HepG2 (cell line): ENCODE results near the gene CMPK2. TPM values are rescaled to one million over a fixed set of nuclear protein-coding genes. Genes with fewer than 3 reads are reported as not detected.

Experiments used
- ATAC-seq: fragments of 200-7000 bp; cut with Tn5 transposase; 3 replicates; pipeline ENCODE4 v1.9.1; 2020; ENCODE audit warnings: mild to moderate bottlenecking, moderate library complexity
- BruUV-seq: library from RNA; stranded (reverse); fragments of 400-500 nt; replicated peaks from 2 replicates; lab custom pipeline; 2021; lab: Mats Ljungman, UMichigan
- CTCF ChIA-PET: fragments of 300-600 bp; formaldehyde crosslinking; extraction: SDS; loops from one replicate; lab custom pipeline; 2021; ENCODE audit warnings: low total read pairs, inconsistent platforms, low intra/inter-chr PET ratio; lab: Yijun Ruan, JAX
- POLR2A ChIA-PET: fragments of 350-600 bp; sonication (Branson Sonifier 250); formaldehyde crosslinking; loops from one replicate; lab custom pipeline; 2020; ENCODE audit warnings: antibody characterized with exemption, inconsistent platforms; lab: Yijun Ruan, JAX
- DNase-seq: peaks from one replicate; pipeline ENCODE4 v3.0.0-alpha.2; 2015; ENCODE audit warnings: low spot score
- FAIRE-seq: peaks from 3 replicates; lab custom pipeline; 2011; peaks lifted over from hg19 to GRCh38; lab: Jason Lieb, UNC
- H2AFZ ChIP-seq: one replicate; pipeline ENCODE4 v1.6.1; 2011; ENCODE audit warnings: low read length, inconsistent platforms
- H3K27ac ChIP-seq: fragments of 300-600 bp; 3 replicates; pipeline ENCODE4 v1.8.0; 2011; ENCODE audit warnings: mixed run types, mild to moderate bottlenecking, mixed read lengths, low read length, inconsistent platforms; ENCODE audit not compliant: insufficient read depth; ENCODE audit errors: extremely low read length
- H3K27me3 ChIP-seq, 2 experiments: fragments of 200-600 bp in 1 of 2; 2 replicates in 1 of 2; 3 replicates in 1 of 2; pipeline versions ENCODE4 v1.6.0 to v1.8.0; 2011; ENCODE audit warnings: low read length in 2 of 2, mild to moderate bottlenecking in 2 of 2, moderate library complexity in 2 of 2, inconsistent platforms in 1 of 2; ENCODE audit not compliant: insufficient read depth in 2 of 2, control insufficient read depth in 1 of 2
- H3K36me3 ChIP-seq, 2 experiments: fragments of 200-600 bp in 1 of 2; replicated peaks in 1 of 2; 2 replicates in 1 of 2; 3 replicates in 1 of 2; pipeline versions ENCODE4 v1.5.1 to v1.8.0; 2011; ENCODE audit warnings: low read length in 2 of 2, inconsistent platforms in 1 of 2; ENCODE audit not compliant: insufficient read depth in 2 of 2, control insufficient read depth in 1 of 2
- H3K4me1 ChIP-seq: 2 replicates; pipeline ENCODE4 v1.5.1; 2012; ENCODE audit warnings: low read length, inconsistent platforms; ENCODE audit not compliant: insufficient read depth
- H3K4me2 ChIP-seq: 2 replicates; pipeline ENCODE4 v1.6.0; 2011; ENCODE audit warnings: low read depth, low read length, inconsistent platforms
- H3K4me3 ChIP-seq, 3 experiments: fragments of 200-600 bp in 1 of 3; sonication (generic), shearing (Covaris generic) in 1 of 3; replicated peaks in 1 of 3; 2 replicates each; pipeline ENCODE4 v1.5.1; 2011 to 2016; ENCODE audit warnings: low read length in 3 of 3, inconsistent platforms in 2 of 3, low read depth in 2 of 3, mild to moderate bottlenecking in 2 of 3, control low read depth in 1 of 3, mixed read lengths in 1 of 3; ENCODE audit not compliant: insufficient read depth in 1 of 3
- H3K79me2 ChIP-seq: one replicate; pipeline ENCODE4 v1.6.1; 2011; ENCODE audit warnings: low read length, inconsistent platforms; ENCODE audit not compliant: insufficient read depth
- H3K9ac ChIP-seq: 2 replicates; pipeline ENCODE4 v1.6.0; 2011; ENCODE audit warnings: mild to moderate bottlenecking, low read depth, low read length, inconsistent platforms; ENCODE audit not compliant: insufficient read depth
- H3K9me3 ChIP-seq: 2 replicates; pipeline ENCODE4 v1.5.1; 2012; ENCODE audit warnings: mild to moderate bottlenecking, low read length
- H4K20me1 ChIP-seq: 2 replicates; pipeline ENCODE4 v1.6.0; 2011; ENCODE audit warnings: inconsistent platforms, mild to moderate bottlenecking, low read length, moderate library complexity; ENCODE audit not compliant: insufficient read depth
- FOXA1 ChIP-seq, 2 experiments: fragments of 450-650 bp in 1 of 2; sonication (generic) in 1 of 2; formaldehyde crosslinking in 1 of 2; IDR thresholded peaks; 2 replicates each; pipeline versions ENCODE4 v1.4.0 to v1.6.1; 2016 to 2020; ENCODE audit warnings: missing genetic modification reagents in 1 of 2
- MTF2 ChIP-seq: sonication (generic); formaldehyde crosslinking; IDR thresholded peaks from 2 replicates; pipeline ENCODE4 v1.5.0; 2020; ENCODE audit warnings: missing genetic modification reagents, borderline replicate concordance
- RARG ChIP-seq: sonication (generic); formaldehyde crosslinking; IDR thresholded peaks from 2 replicates; pipeline ENCODE4 v1.4.0; 2020; ENCODE audit warnings: low read depth, mild to moderate bottlenecking, missing genetic modification reagents
- SRF ChIP-seq: IDR thresholded peaks from 2 replicates; pipeline ENCODE4 v1.6.1; 2011; ENCODE audit warnings: mild to moderate bottlenecking, low read depth, low read length, moderate library complexity
- TCF7L2 ChIP-seq: IDR thresholded peaks from 2 replicates; pipeline ENCODE4 v1.6.1; 2011; ENCODE audit warnings: mild to moderate bottlenecking, low read depth, low read length, moderate library complexity
- ZC3H13 ChIP-seq: sonication (generic); formaldehyde crosslinking; IDR thresholded peaks from 2 replicates; pipeline ENCODE4 v1.8.1; 2023; ENCODE audit warnings: mild to moderate bottlenecking, missing genetic modification reagents, moderate library complexity
- ZNF292 ChIP-seq: sonication (generic); formaldehyde crosslinking; IDR thresholded peaks from 2 replicates; pipeline ENCODE4 v1.8.1; 2022; ENCODE audit warnings: mild to moderate bottlenecking, low read depth, missing genetic modification reagents, borderline replicate concordance
- ZNF510 ChIP-seq: sonication (generic); formaldehyde crosslinking; IDR thresholded peaks from 2 replicates; pipeline ENCODE4 v1.4.0; 2020; ENCODE audit warnings: low read depth, mild to moderate bottlenecking, missing genetic modification reagents
- ZNF530 ChIP-seq: sonication (generic); formaldehyde crosslinking; IDR thresholded peaks from 2 replicates; pipeline ENCODE4 v1.5.0; 2020; ENCODE audit warnings: low read depth, mild to moderate bottlenecking, missing genetic modification reagents
- ZNF709 ChIP-seq: sonication (generic); formaldehyde crosslinking; IDR thresholded peaks from 2 replicates; pipeline ENCODE4 v1.5.0; 2020; ENCODE audit warnings: mild to moderate bottlenecking, missing genetic modification reagents
- ZSCAN31 ChIP-seq: sonication (generic); formaldehyde crosslinking; IDR thresholded peaks from 2 replicates; pipeline ENCODE4 v1.5.0; 2020; ENCODE audit warnings: low read depth, mild to moderate bottlenecking, missing genetic modification reagents
- whole genome bisulfite sequencing: methylation state at CpG from one replicate; pipeline ENCODE4 v1.1.6; 2017; ENCODE audit warnings: low lambda C conversion rate; 5-methylcytosine and 5-hydroxymethylcytosine counted together
- in situ Hi-C: cut with HindIII; loops from 2 replicates; pipeline ENCODE4 v1.10.0; 2017; ENCODE audit warnings: low pct_unique_long_range_greater_than_20kb; ENCODE audit not compliant: extremely low pct_ligation_motif_present
- intact Hi-C: fragments of 100-400 bp; cut with micrococcal nuclease; formaldehyde crosslinking; loops from one replicate; pipeline ENCODE4 v1.10.0; 2022; ENCODE audit not compliant: unreplicated experiment
- polyA plus RNA-seq, 8 experiments: library from polyadenylated mRNA; depleted of rRNA in 3 of 8; stranded (reverse) in 7 of 8; unstranded in 1 of 8; fragments of >200 nt; fragmentation: Illumina TruSeq in 4 of 8; extraction: Trizol in 4 of 8; gene quantifications; 2 replicates each; pipeline versions ENCODE4 v1.2.1 to v1.2.3, GENCODE V29; 2011 to 2016; ENCODE audit warnings: low read depth in 4 of 8, missing spikeins in 1 of 8, mixed read lengths in 1 of 8; ENCODE audit not compliant: insufficient read depth in 1 of 8
- total RNA-seq, 5 experiments: library from RNA; depleted of rRNA; stranded (reverse); fragments of >200 nt; fragmentation: Illumina TruSeq; extraction: Trizol; gene quantifications; 2 replicates each; pipeline ENCODE4 v1.2.3, GENCODE V29; 2016; ENCODE audit warnings: low read depth in 1 of 5
- TF ChIP-seq, protein P1 (sequence below), 2 experiments: sonication (generic) in 1 of 2; formaldehyde crosslinking in 1 of 2; IDR thresholded peaks; 2 replicates each; pipeline versions ENCODE4 v1.4.0 to v1.6.1; 2018 to 2020; ENCODE audit warnings: missing genetic modification reagents in 2 of 2, borderline replicate concordance in 1 of 2, low read depth in 1 of 2, mild to moderate bottlenecking in 1 of 2, missing biosample characterization in 1 of 2

Gene CMPK2
- total and polyA plus RNA-seq, 2 of the 13 experiments (the other 11 are each of a cell fraction or from before 2014, with no cell fraction given): 0.04 to 1.0 TPM

DNA sequence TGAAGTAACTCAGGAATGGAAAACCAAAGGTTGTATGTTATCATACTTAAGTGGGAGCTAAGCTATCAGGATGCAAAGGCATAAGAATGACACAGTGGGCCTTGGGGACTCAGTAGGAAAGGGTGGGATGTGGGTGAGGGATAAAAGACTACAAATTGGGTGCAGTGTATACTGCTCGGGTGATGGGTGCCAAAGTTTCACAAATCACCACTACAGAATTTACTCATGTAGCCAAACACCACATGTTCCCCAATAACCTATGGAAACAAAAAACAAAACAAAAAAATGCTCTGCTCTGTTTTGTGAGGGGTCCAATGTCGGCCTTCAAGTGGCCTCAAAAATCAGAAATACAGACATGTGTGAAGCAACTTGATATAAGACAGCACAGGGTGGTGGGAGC lies 42.6 kb upstream of the CMPK2 start:
- no TSS peak for BruUV-seq
- ChIA-PET POLR2A (no interaction called here), CTCF (no interaction called here)

More for the DNA sequence above, 42.6 kb upstream of the CMPK2 start:
- no peak overlapping the region for H3K4me3 ChIP-seq
- no peaks in the 10 kb centered on the region for H3K79me2 ChIP-seq
- intact Hi-C loops (no loop called here), in situ Hi-C loops (no loop called here)
- no peaks in the 10 kb centered on the region for H3K9me3 ChIP-seq
- no peak for ATAC-seq
- H3K4me1 ChIP-seq: peaks cover 7% of the 10 kb centered on the region; the same call in 1 of the 2 replicates
- H3K36me3 ChIP-seq: no peaks in the 10 kb centered on the region
- no peak overlapping the region for H3K9ac ChIP-seq
- H3K27me3 ChIP-seq: peaks cover 1 to 44% of the 10 kb centered on the region in 2 experiments; a peak in 3 of 5 replicates
- H4K20me1 ChIP-seq: no peaks in the 10 kb centered on the region
- H2AFZ ChIP-seq: no peak overlapping the region
- no peak for DNase-seq
- TF ChIP-seq ZNF510 (no peak), TCF7L2 (no peak), ZNF530 (CRISPR knock-in tag) (no peak), ZSCAN31 (CRISPR knock-in tag) (no peak), FOXA1 (IDR thresholded peaks at IDR 0.05) (no peak), FOXA1 (CRISPR knock-in tag; IDR thresholded peaks at IDR 0.05) (no peak), ZNF292 (CRISPR knock-in tag) (no peak), ZC3H13 (no peak), ZNF709 (no peak), SRF (no peak), MTF2 (CRISPR knock-in tag) (no peak), RARG (CRISPR knock-in tag) (no peak)
- TF ChIP-seq, protein P1, sequence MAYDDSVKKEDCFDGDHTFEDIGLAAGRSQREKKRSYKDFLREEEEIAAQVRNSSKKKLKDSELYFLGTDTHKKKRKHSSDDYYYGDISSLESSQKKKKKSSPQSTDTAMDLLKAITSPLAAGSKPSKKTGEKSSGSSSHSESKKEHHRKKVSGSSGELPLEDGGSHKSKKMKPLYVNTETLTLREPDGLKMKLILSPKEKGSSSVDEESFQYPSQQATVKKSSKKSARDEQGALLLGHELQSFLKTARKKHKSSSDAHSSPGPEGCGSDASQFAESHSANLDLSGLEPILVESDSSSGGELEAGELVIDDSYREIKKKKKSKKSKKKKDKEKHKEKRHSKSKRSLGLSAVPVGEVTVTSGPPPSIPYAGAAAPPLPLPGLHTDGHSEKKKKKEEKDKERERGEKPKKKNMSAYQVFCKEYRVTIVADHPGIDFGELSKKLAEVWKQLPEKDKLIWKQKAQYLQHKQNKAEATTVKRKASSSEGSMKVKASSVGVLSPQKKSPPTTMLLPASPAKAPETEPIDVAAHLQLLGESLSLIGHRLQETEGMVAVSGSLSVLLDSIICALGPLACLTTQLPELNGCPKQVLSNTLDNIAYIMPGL (CRISPR knock-in tag; IDR thresholded peaks at IDR 0.05; ENCODE audit: borderline replicate concordance in 1 of 2, low read depth in 1 of 2): no peak
- H3K4me2 ChIP-seq: no peak overlapping the region
- FAIRE-seq: no peak
- no peak overlapping the region for H3K27ac ChIP-seq
- 29% methylated on average over 2 of the region's 2 CpGs for WGBS
